Hindlimb muscle (tissue), 1 donor: ENCODE data around the gene DSEL. TPM values are rescaled to one million over a fixed set of nuclear protein-coding genes. Genes with fewer than 3 reads are reported as not detected.

ENCODE experiments used
- DNase-seq: peaks from one replicate; pipeline ENCODE4 v3.0.0-alpha.2; 2013
- polyA plus RNA-seq: library from polyadenylated mRNA; unstranded; fragments of 120-200 nt; gene quantifications from one replicate; pipeline ENCODE4 v1.2.1, GENCODE V29; 2013; ENCODE audit not compliant: insufficient read length

DSEL gene
- polyA plus RNA-seq, 1 donor: 9.0 TPM

DNA sequence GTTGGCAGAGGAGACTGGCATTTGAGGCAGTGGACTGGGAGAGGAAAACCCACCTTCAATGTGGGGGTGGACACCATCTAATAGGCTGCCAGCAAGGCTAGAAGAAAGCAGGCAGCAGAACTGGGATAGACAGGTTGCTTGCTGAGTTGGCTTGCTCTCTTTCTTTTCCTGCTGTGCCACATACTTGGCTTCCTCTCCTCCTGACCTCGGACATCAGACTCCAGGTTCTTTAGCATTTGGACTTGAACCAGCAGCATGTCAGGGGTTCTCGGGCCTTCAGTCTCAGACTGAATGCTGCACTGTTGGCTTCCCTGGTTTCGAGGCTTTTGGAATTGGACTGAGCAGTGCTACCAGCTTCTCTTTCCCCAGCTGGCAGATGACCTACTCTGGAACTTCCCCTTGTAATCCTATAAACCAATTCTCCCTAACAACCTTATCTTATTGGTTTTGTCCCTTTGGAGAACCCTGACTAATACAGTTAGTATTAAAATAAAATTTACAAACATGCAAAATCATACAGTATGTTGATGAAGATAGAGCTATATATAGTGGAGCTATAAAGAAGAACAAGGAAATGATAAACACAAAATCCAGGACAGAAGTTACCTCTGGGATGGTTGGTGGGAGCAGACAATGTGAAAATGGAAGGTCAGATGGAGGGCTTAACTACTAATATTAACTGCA is 15.9 kb downstream of the DSEL start:
- no peak for DNase-seq

GRCh38 chr18:67496469-67496868 is 20.1 kb downstream of the DSEL start:
- DNase-seq: no peak

GRCh38 chr18:67486534-67486933 is 30.0 kb downstream of the DSEL start:
- no peak for DNase-seq

DNA sequence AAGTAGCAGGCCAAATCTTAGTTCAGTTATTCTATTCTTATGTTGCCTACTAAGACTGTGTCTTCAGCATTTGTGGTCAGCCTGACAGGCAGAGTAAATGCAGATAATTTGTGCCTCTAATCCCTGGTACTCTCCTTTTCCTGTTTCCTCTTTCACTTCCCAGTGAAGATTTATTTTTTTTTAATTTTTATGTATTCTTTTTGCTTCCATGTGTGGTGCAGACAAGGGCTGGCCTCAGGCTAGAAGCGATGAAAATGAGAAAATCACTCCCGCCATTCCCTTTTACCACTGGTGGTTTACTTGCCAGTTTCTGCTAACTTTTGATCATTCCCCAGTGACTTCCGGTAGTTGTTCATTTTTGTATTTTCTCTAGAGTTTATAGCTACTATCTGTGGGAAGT is 30.9 kb downstream of the DSEL start:
- DNase-seq: no peak

DNA sequence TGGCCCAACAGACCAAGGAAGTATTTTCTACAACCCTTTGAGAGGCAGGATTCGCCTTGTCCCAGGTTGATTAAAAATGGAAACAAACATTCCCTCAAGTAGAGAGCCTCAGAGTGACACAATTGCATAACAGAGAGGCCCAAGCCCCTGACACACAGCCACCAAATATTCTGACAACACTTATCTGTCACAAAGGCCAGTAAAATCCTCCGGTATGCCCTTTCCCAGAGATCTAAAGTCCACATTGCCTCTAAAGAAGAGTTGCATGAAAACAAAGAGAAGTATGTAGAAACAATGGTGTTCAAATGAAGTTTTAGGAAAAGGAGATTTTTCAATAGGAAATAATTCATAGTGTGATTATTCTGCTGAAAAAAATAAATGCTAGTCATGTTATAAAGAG is 32.1 kb downstream of the DSEL start:
- DNase-seq: no peak

- DNase-seq: no peak
These were observed 32.6 kb downstream of the DSEL start for GRCh38 chr18:67483952-67484351.

- DNase-seq: no peak
These were observed 33.3 kb downstream of the DSEL start for GRCh38 chr18:67483237-67483636.

DNA sequence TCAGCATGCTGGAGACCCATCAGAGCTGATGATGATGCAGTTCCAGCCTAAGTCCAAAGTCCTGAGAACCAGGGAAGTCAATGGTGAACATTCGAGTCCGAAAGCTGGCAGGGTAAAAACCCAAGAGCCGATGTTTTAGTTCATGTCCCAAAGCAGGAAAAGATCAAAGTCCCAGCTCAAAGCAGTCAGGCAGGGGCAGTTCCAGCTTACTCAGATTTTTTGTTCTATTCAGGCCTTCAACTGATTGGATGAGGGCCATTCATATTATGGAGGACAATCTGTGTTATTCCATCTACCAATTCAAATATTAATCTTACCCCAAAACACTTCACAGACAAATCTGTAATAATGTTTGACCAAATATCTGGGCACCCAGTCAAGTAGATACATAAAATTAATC is 38.3 kb downstream of the DSEL start:
- no peak for DNase-seq

GRCh38 chr18:67477522-67477921 is 39.0 kb downstream of the DSEL start:
- no peak for DNase-seq

DNA sequence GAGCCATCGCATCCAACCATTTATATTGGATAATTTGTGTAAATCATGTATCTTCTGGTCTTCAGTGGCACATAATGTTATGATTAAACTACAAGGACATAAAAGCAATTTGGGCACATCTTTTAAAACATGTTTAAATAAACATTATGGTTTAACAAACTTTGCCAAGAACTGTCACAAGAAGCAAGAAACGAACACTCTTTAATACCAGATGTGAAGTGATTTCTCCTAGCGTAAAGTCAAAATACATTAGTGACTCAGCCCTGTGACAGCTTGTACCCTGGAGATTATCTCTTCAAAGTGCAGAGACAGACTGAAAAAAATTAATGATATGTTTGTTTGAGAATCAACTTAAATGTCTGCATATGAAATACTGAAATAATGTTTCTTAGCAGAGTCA is 39.9 kb downstream of the DSEL start:
- no peak for DNase-seq

DNA sequence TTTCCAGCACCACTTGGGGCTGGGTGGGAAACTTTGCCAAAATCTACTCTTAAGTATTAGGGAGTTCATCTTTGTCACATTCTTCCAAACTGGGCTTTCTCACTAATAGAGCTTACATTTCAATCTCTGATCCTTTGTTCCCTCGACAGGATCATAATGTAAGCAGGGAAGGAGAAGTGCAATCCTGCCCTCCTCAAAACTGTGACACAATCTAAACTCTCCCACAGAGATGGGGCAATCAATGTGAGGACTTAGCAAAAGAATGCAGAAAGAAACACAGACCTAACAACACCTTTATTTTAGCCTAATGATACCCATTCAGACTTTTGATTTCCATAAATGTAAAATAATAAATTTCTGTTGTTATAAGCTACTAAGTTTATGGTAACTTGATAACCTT is 40.8 kb downstream of the DSEL start:
- no peak for DNase-seq

GRCh38 chr18:67468038-67468437 is 48.5 kb downstream of the DSEL start:
- no peak for DNase-seq

DNA sequence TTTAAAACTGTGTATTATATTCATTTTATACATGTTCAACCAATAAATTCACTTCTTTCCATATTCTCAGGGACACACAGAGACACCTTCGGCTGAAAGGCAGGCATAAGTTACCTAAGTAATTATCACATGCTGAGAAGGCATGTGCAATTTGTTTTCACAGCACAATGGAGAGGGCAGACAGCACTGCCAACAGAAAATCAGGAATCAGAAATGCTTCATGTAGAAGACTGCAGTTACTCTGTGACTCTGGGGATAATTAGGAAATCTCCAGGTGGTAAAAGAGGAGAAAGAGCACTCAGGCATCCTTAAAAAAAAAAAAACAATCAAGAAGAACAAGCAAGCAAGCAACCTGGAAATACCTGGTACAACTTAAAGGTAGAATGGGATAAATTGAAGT is 49.3 kb downstream of the DSEL start:
- no peak for DNase-seq

DNA sequence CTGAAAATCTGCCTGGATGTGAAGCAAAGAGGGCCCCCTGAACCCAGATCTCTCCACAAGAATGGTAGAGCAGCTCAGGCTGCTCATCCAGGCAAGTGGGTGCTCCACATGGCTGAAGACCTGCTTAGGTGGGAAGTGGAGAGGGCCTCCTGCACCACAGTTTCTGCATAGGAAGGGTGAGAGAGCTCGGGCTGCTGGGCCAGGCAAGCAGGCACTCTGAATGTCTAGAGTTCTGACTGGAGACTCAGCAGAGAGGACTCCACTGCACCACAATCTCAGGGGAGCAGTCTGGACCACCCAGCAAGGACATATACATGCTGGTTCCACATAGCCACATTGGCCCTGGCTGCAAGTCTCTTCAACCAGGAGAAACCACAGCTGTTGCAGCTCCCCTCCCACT is 52.0 kb downstream of the DSEL start:
- DNase-seq: no peak

GRCh38 chr18:67463829-67464228 is 52.7 kb downstream of the DSEL start:
- DNase-seq: no peak

DNA sequence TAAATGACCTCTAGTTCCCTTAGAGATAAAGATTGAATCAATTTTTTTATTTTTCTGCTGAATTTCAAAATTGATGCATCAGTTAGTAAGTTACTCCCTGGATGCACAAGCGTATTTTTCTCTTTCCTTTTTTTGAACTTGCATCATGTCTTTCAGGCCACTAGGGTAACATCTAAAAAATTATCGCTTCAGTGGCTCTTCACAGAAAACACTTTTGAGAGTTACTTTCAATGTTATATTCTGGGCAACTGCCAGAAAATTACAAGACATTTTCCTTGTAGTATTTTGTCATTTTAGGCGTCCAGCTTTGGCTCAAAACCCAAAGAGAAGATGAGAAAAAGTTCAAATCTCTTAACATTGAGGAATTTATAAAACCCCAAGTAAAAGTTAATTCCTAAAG is 59.8 kb downstream of the DSEL start:
- DNase-seq: no peak
